Mucosa of gallbladder (tissue), 1 donor: ENCODE results near the gene EMILIN1. TPM values are rescaled to one million over a fixed set of nuclear protein-coding genes. Genes with fewer than 3 reads are reported as not detected.

ENCODE experiments used
- DNase-seq: peaks from one replicate; pipeline ENCODE4 v3.0.0-alpha.2; 2020; ENCODE audit warnings: low spot score
- total RNA-seq: library from RNA; stranded (reverse); gene quantifications from one replicate; pipeline ENCODE4 v1.2.1, GENCODE V29; 2021
- donor health status: DM: no; HTN: no; CAD: no.

The EMILIN1 gene
- total RNA-seq = 210 TPM

GRCh38 chr2:27078267-27079194, at the start of gene EMILIN1:
TSS of gene EMILIN1 (plus strand) at chr2:27078615. CDS start at chr2:27079066, 451 bp downstream.
- peak; percentile 78 for DNase-seq

GRCh38 chr2:27029051-27029450, 49.4 kb upstream of the EMILIN1 start:
- DNase-seq = no peak

- peak; percentile 89 for DNase-seq
Measured at GRCh38 chr2:27032495-27033252, 45.7 kb upstream of the EMILIN1 start, which contains the start of gene TMEM214. TSS of gene TMEM214 (plus strand) at chr2:27032965. CDS start at chr2:27033016, 51 bp downstream.

GRCh38 chr2:27033253-27033852, 45.1 kb upstream of the EMILIN1 start:
- DNase-seq = no peak

- no peak for DNase-seq
Measured at GRCh38 chr2:27038012-27038411, 40.4 kb upstream of the EMILIN1 start.

- no peak for DNase-seq
Measured at GRCh38 chr2:27038631-27039339, 39.6 kb upstream of the EMILIN1 start.

- no peak for DNase-seq
Measured at GRCh38 chr2:27039426-27039825, 39.0 kb upstream of the EMILIN1 start.

GRCh38 chr2:27039871-27040270, 38.5 kb upstream of the EMILIN1 start:
- no peak for DNase-seq

GRCh38 chr2:27040282-27040681, 38.1 kb upstream of the EMILIN1 start:
- DNase-seq = no peak

- no peak for DNase-seq
Measured at GRCh38 chr2:27041752-27042151, 36.7 kb upstream of the EMILIN1 start.

- DNase-seq = no peak
Measured at GRCh38 chr2:27042159-27042661, 36.2 kb upstream of the EMILIN1 start.

GRCh38 chr2:27042985-27043634, 35.3 kb upstream of the EMILIN1 start:
- no peak for DNase-seq

- no peak for DNase-seq
Measured at GRCh38 chr2:27049422-27050280, 28.8 kb upstream of the EMILIN1 start.

- peak; percentile 94 for DNase-seq
Measured at GRCh38 chr2:27050281-27050995, 28.0 kb upstream of the EMILIN1 start.

GRCh38 chr2:27050996-27051901, 27.2 kb upstream of the EMILIN1 start, which contains the start of gene AGBL5:
TSS of gene AGBL5 (plus strand) at chr2:27051668. CDS start at chr2:27052959, 1,291 bp downstream.
- DNase-seq = peak; percentile 96

- DNase-seq = no peak
Measured at GRCh38 chr2:27051902-27052645, 26.3 kb upstream of the EMILIN1 start.

- DNase-seq = no peak
Measured at GRCh38 chr2:27053321-27053720, 25.1 kb upstream of the EMILIN1 start.
